Heart right ventricle (tissue), 16 donors: Measurements from ENCODE around the gene MLLT3. TPM values are rescaled to one million over a fixed set of nuclear protein-coding genes. Genes with fewer than 3 reads are reported as not detected.

Source experiments
- ATAC-seq, 8 donors: fragments of 200-7000 bp; cut with Tn5 transposase; one replicate each; pipeline ENCODE4 v1.9.1; 2020; ENCODE audit warnings: mild to moderate bottlenecking in 8 of 8, moderate library complexity in 8 of 8, moderate number of reproducible peaks in 1 of 8
- DNase-seq, 2 donors: peaks; one replicate each; pipeline ENCODE4 v3.0.0-alpha.2; 2020
- H3K27ac ChIP-seq, 10 donors: fragments of 200-600 bp; sonication (generic) in 2 of 10; one replicate each; pipeline versions ENCODE4 v1.5.0 to v1.8.0; 2020 to 2022; ENCODE audit warnings: mild to moderate bottlenecking in 3 of 10
- H3K27me3 ChIP-seq, 7 donors: fragments of 200-600 bp; one replicate each; pipeline ENCODE4 v1.8.0; 2021 to 2022; ENCODE audit warnings: mild to moderate bottlenecking in 2 of 7
- H3K36me3 ChIP-seq, 9 donors: fragments of 200-600 bp; sonication (generic) in 1 of 9; one replicate each; pipeline versions ENCODE4 v1.5.0 to v1.8.0; 2020 to 2022; ENCODE audit warnings: mild to moderate bottlenecking in 2 of 9
- H3K4me1 ChIP-seq, 9 donors: fragments of 200-600 bp; sonication (generic) in 1 of 9; one replicate each; pipeline versions ENCODE4 v1.5.0 to v1.8.0; 2020 to 2022; ENCODE audit warnings: mild to moderate bottlenecking in 4 of 9
- H3K4me3 ChIP-seq, 10 donors: fragments of 200-600 bp; sonication (generic) in 2 of 10; one replicate each; pipeline versions ENCODE4 v1.5.0 to v1.8.0; 2020 to 2022; ENCODE audit warnings: mild to moderate bottlenecking in 7 of 10, moderate library complexity in 2 of 10
- H3K9me3 ChIP-seq, 11 donors: fragments of 200-600 bp in 10 of 11; sonication (generic) in 2 of 11; one replicate each; pipeline versions ENCODE4 v1.5.0 to v1.8.0; 2013 to 2022; ENCODE audit warnings: mild to moderate bottlenecking in 2 of 11, control low read depth in 1 of 11, moderate library complexity in 1 of 11
- CTCF ChIP-seq, 9 donors: fragments of 200-600 bp; sonication (generic) in 2 of 9; IDR thresholded peaks; one replicate each; pipeline versions ENCODE4 v1.5.0 to v1.8.0; 2021 to 2022; ENCODE audit warnings: antibody characterized with exemption in 9 of 9, mild to moderate bottlenecking in 5 of 9, moderate library complexity in 1 of 9
- WGBS, 2 donors: extraction: QIAGEN DNeasy Blood & Tissue Kit; methylation state at CpG; one replicate each; pipeline ENCODE4 v1.1.7; 2013; ENCODE audit warnings: inconsistent platforms in 1 of 2; 5-methylcytosine and 5-hydroxymethylcytosine counted together
- intact Hi-C, 10 donors: fragments of 100-400 bp; cut with DNase I; formaldehyde crosslinking; loops; one replicate each; pipeline versions ENCODE4 v1.11.1 to v1.14.2; 2022
- polyA plus RNA-seq, 2 donors: library from polyadenylated mRNA; stranded (reverse); fragments of 200-250 nt; gene quantifications; one replicate each; pipeline ENCODE4 v1.2.3, GENCODE V29; 2013
- total RNA-seq, 10 donors: library from RNA; stranded (reverse); fragmentation: NEBNext Ultra II Directional in 3 of 10; extraction: Animal tissue kit (Norgen Biotek cat#: 25700) in 3 of 10; gene quantifications; one replicate each; pipeline versions ENCODE4 v1.2.1 to v1.2.4, GENCODE V29; 2021 to 2023
- donor health status: Arrhythmogenic right ventricular cardiomyopathy.
- donor health status: ischemic (EF 13 %, LVEDD 7.1; RV severe dilation, severe dysfunction).
- donor health status: healthy with polysubstance abuse.
- donor health status: DM: no; HTN: yes; CAD: no.
- donor health status: DM: no; HTN: no; CAD: no.
- donor health status: ischemic (EF 25% LVEDD 6.9; RV normal size, moderate dysfunction).
- donor health status: ischemic (EF 25% LVEDD 5.7; RV mildly dilated, moderate dysfunction).
- donor health status: healthy.
- donor health status: DM: yes; HTN: yes; CAD: no.
- donor health status: Ischemic cardiomyopathy.
- donor health status: ischemic (EF 35%, LVEDD 5.7; RV mildly dilated, moderate dysfunction).
- donor health status: nonischemic (EF 11% LVEDD 7.7; RV severe dilation, severe dysfunction).
- donor health status: DM: yes; HTN: yes; CAD: no.
- donor health status: PGD.
- donor health status: ischemic (EF 29% LVEDD 5.4; RV normal size, mild dysfunction).
- donor health status: nonischemic (EF 23%, LVEDD 6.1; RV moderate dilation, normal function).

Gene MLLT3
- total and polyA plus RNA-seq, 12 donors, result 4.3 to 22.7 (median 13.5) TPM

GRCh38 chr9:20376731-20377375 lies 245.4 kb downstream of the MLLT3 start:
- 68 to 75% methylated on average over 4 of the region's 4 CpGs for WGBS, 2 donors
- H3K4me1 ChIP-seq, result peaks cover 0 to 17% (median 0%) of the 10 kb centered on the region in 9 donors
- intact Hi-C loops, result no loop called here
- H3K27ac ChIP-seq, result no peak overlapping the region
- H3K27me3 ChIP-seq, result no peaks in the 10 kb centered on the region
- no peak for TF ChIP-seq CTCF (IDR thresholded peaks at IDR 0.05)
- H3K36me3 ChIP-seq, result no peaks in the 10 kb centered on the region
- no peak overlapping the region for H3K4me3 ChIP-seq
- DNase-seq (no peak), ATAC-seq (no peak)
- no peaks in the 10 kb centered on the region for H3K9me3 ChIP-seq

GRCh38 chr9:20376042-20376441 lies 246.3 kb downstream of the MLLT3 start:
- intact Hi-C loops, result no loop called here
- no peak overlapping the region for H3K27ac ChIP-seq
- H3K4me1 ChIP-seq, result peaks cover 0 to 17% (median 0%) of the 10 kb centered on the region in 9 donors
- no peak overlapping the region for H3K4me3 ChIP-seq
- DNase-seq (no peak), ATAC-seq (no peak)
- 89 to 92% methylated on average over 4 of the region's 4 CpGs for WGBS, 2 donors
- H3K36me3 ChIP-seq, result no peaks in the 10 kb centered on the region
- no peaks in the 10 kb centered on the region for H3K27me3 ChIP-seq
- TF ChIP-seq CTCF (IDR thresholded peaks at IDR 0.05), result no peak
- no peaks in the 10 kb centered on the region for H3K9me3 ChIP-seq

GRCh38 chr9:20373263-20373662 lies 249.0 kb downstream of the MLLT3 start:
- ATAC-seq, result no peak
- H3K9me3 ChIP-seq, result no peaks in the 10 kb centered on the region
- intact Hi-C loops, result no loop called here

GRCh38 chr9:20369391-20369790 lies 252.9 kb downstream of the MLLT3 start:
- Histone ChIP-seq H3K4me3 (no peak overlapping the region), H3K27me3 (no peaks in the 10 kb centered on the region), H3K9me3 (no peaks in the 10 kb centered on the region), H3K27ac (no peak overlapping the region), H3K36me3 (no peaks in the 10 kb centered on the region), H3K4me1 (peaks cover 0 to 4% (median 0%) of the 10 kb centered on the region in 9 donors)
- intact Hi-C loops, result loop anchor here in 2 of 10 donors (5.0 to 10.0 kb wide), 2 partner anchors 253 to 745 kb away; partner anchors contain the start of gene MLLT3 (in 1 of the 2)
- DNase-seq, result no peak
- ATAC-seq, result no peak
- peak in 3 of 9 donors; percentile 9 to 18 (median 11) for TF ChIP-seq CTCF (IDR thresholded peaks at IDR 0.05)
- 97 to 98% methylated on average over 1 of the region's 1 CpG for WGBS, 2 donors

More at GRCh38 chr9:20373263-20373662, 249.0 kb downstream of the MLLT3 start:
- DNase-seq, result no peak
- Histone ChIP-seq H3K27ac (no peak overlapping the region), H3K27me3 (no peaks in the 10 kb centered on the region), H3K36me3 (no peaks in the 10 kb centered on the region), H3K4me3 (no peak overlapping the region), H3K4me1 (peaks cover 0 to 8% (median 0%) of the 10 kb centered on the region in 9 donors)
- TF ChIP-seq CTCF (IDR thresholded peaks at IDR 0.05), result no peak
- WGBS, 2 donors, result 97 to 100% methylated on average over 1 of the region's 1 CpG
